PC-3 (cell line): ENCODE data around the gene RPS10. TPM values are rescaled to one million over a fixed set of nuclear protein-coding genes. Genes with fewer than 3 reads are reported as not detected.
A peak's percentile ranks its signal among the peaks of the same experiment; 100 is the strongest.

Experiments used
- ATAC-seq: fragments of 200-7000 bp; cut with Tn5 transposase; 2 replicates; pipeline ENCODE4 v1.9.1; 2020; ENCODE audit warnings: mild to moderate bottlenecking, moderate library complexity
- BruUV-seq: library from RNA; stranded (reverse); fragments of 400-500 nt; replicated peaks from 2 replicates; lab custom pipeline; 2021; lab: Mats Ljungman, UMichigan
- CTCF ChIA-PET: fragments of 300-600 bp; sonication (Branson Sonifier 250); formaldehyde crosslinking; loops from one replicate; lab custom pipeline; 2022; ENCODE audit warnings: antibody characterized with exemption; lab: Charles Lee
- POLR2A ChIA-PET: fragments of 300-600 bp; sonication (Branson Sonifier 250); formaldehyde crosslinking; loops from one replicate; lab custom pipeline; 2022; ENCODE audit warnings: antibody characterized with exemption; ENCODE audit not compliant: unreplicated experiment; lab: Charles Lee
- DNase-seq: peaks from one replicate; pipeline ENCODE4 v3.0.0-alpha.2; 2015
- H2AFZ ChIP-seq: fragments of 300-600 bp; sonication (generic); 2 replicates; pipeline ENCODE4 v1.6.0; 2016; ENCODE audit warnings: antibody characterized with exemption, low read length
- H3F3A ChIP-seq: fragments of 300-600 bp; sonication (generic); one replicate; pipeline ENCODE4 v1.6.0; 2017; ENCODE audit warnings: antibody characterized with exemption, low read length, control low read depth, mild to moderate bottlenecking; ENCODE audit not compliant: unreplicated experiment
- H3K27ac ChIP-seq: fragments of 300-600 bp; sonication (generic); 2 replicates; pipeline ENCODE4 v1.5.1; 2016; ENCODE audit warnings: mild to moderate bottlenecking, low read length
- H3K27me3 ChIP-seq: fragments of 300-600 bp; sonication (generic); 2 replicates; pipeline ENCODE4 v1.6.1; 2016; ENCODE audit warnings: low read length, mixed read lengths
- H3K36me3 ChIP-seq: fragments of 300-600 bp; sonication (generic); 2 replicates; pipeline ENCODE4 v1.6.1; 2016; ENCODE audit warnings: low read depth, mixed run types, low read length, mixed read lengths
- H3K4me1 ChIP-seq: fragments of 300-600 bp; sonication (generic); 2 replicates; pipeline ENCODE4 v1.5.1; 2016; ENCODE audit warnings: low read length; ENCODE audit not compliant: insufficient read depth
- H3K4me2 ChIP-seq: fragments of 300-600 bp; sonication (generic); 2 replicates; pipeline ENCODE4 v1.6.0; 2016; ENCODE audit warnings: low read length
- H3K4me3 ChIP-seq: fragments of 300-600 bp; sonication (generic); 2 replicates; pipeline ENCODE4 v1.5.1; 2016; ENCODE audit warnings: mild to moderate bottlenecking, low read length, mixed read lengths
- H3K79me2 ChIP-seq: fragments of 300-600 bp; sonication (generic); 2 replicates; pipeline ENCODE4 v1.6.1; 2017; ENCODE audit warnings: low read length, mixed read lengths
- H3K9ac ChIP-seq: fragments of 300-600 bp; sonication (generic); 2 replicates; pipeline ENCODE4 v1.6.0; 2016; ENCODE audit warnings: mild to moderate bottlenecking, low read length
- H3K9me2 ChIP-seq: fragments of 300-600 bp; sonication (generic); replicated peaks from 2 replicates; pipeline ENCODE4 v1.6.1; 2016; ENCODE audit warnings: mixed run types, low read length, mixed read lengths
- H3K9me3 ChIP-seq: fragments of 300-600 bp; sonication (generic); 2 replicates; pipeline ENCODE4 v1.6.1; 2016; ENCODE audit warnings: low read length, mixed read lengths
- H4K20me1 ChIP-seq: fragments of 300-600 bp; sonication (generic); 2 replicates; pipeline ENCODE4 v1.6.1; 2016; ENCODE audit warnings: low read length, mixed read lengths
- EZH2 ChIP-seq: fragments of 300-600 bp; sonication (generic); IDR thresholded peaks from one replicate; pipeline ENCODE4 v1.6.1; 2017; ENCODE audit warnings: antibody characterized with exemption, mild to moderate bottlenecking, low read length; ENCODE audit not compliant: unreplicated experiment
- EZH2phosphoT487 ChIP-seq: fragments of 300-600 bp; sonication (generic); IDR thresholded peaks from 2 replicates; pipeline ENCODE4 v1.6.1; 2018; ENCODE audit warnings: mild to moderate bottlenecking, antibody characterized with exemption, low read length, borderline replicate concordance
- intact Hi-C: fragments of 100-400 bp; cut with micrococcal nuclease; formaldehyde crosslinking; loops from 2 replicates; pipeline ENCODE4 v1.9.0; 2023
- total RNA-seq: library from RNA; depleted of rRNA; stranded (reverse); fragments of >200 nt; gene quantifications from 2 replicates; pipeline ENCODE4 v1.2.3, GENCODE V29; 2014
- TF ChIP-seq, protein P1 (sequence below): fragments of 300-600 bp; sonication (generic); conservative IDR thresholded peaks from 2 replicates; pipeline ENCODE4 v1.5.1; 2017; ENCODE audit warnings: antibody characterized with exemption, low read depth, mild to moderate bottlenecking, low read length

The RPS10 gene
- total RNA-seq, 1 experiment from 2014 or later: 3,060 TPM

DNA sequence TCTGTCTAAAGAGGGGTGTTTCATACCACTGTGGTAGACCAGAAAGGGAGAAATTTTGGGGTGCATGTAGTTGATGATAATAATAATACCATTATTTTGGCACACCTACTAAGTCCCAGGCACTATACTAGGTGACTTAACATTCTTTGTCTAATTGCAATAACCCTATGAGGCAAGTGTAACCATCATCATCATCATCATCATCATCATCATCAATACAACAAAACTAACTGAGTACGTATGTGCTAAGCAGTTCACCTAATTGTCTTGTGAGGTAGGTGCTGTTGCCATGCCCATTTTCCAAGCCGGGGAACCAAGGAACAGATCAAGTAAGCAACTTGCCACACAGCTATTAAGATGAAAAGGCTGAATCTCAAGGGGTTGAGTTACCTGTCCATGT lies 37.4 kb upstream of the RPS10 start:
- no TSS peak for BruUV-seq
- CTCF ChIA-PET: interaction anchor here (1.4 kb wide), 1 partner anchor 146 kb away, joined by 4 read pairs; no protein-coding TSS in a partner anchor
- intact Hi-C loops: no loop called here

DNA sequence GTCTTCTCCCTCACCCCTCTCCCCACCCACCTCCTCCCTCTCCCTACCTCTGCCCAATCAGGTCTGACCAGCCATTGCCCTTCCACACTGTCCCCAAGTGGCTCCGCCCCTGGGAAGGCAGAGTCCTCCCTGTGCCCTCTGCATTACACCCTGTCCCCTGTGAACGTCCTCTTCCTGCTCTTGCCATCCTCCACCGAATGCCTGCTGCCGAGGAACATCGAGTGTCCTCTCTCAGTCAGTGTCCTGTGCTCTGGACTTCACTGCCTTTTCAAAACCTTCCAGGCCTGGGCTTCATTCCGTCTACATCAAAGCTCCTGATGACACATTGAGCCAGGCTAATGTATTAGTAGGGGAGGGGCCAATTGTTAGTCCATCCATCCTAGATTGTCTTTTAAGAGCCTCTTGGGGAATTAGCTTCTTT lies 36.7 kb upstream of the RPS10 start:
- H3F3A ChIP-seq: no peaks in the 10 kb centered on the region
- H3K36me3 ChIP-seq: no peaks in the 10 kb centered on the region
- POLR2A ChIA-PET: no interaction called here
- H2AFZ ChIP-seq: peak overlapping the region; percentile 87
- no peaks in the 10 kb centered on the region for H4K20me1 ChIP-seq
- CTCF ChIA-PET: interaction anchor here (1.4 kb wide), 1 partner anchor 147 kb away, joined by 4 read pairs; no protein-coding TSS in a partner anchor
- H3K9me2 ChIP-seq: no peaks in the 10 kb centered on the region
- TF ChIP-seq, protein P1, sequence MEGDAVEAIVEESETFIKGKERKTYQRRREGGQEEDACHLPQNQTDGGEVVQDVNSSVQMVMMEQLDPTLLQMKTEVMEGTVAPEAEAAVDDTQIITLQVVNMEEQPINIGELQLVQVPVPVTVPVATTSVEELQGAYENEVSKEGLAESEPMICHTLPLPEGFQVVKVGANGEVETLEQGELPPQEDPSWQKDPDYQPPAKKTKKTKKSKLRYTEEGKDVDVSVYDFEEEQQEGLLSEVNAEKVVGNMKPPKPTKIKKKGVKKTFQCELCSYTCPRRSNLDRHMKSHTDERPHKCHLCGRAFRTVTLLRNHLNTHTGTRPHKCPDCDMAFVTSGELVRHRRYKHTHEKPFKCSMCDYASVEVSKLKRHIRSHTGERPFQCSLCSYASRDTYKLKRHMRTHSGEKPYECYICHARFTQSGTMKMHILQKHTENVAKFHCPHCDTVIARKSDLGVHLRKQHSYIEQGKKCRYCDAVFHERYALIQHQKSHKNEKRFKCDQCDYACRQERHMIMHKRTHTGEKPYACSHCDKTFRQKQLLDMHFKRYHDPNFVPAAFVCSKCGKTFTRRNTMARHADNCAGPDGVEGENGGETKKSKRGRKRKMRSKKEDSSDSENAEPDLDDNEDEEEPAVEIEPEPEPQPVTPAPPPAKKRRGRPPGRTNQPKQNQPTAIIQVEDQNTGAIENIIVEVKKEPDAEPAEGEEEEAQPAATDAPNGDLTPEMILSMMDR: no peak
- TF ChIP-seq EZH2phosphoT487: no peak
- TF ChIP-seq EZH2: no peak
- intact Hi-C loops: no loop called here
- H3K4me1 ChIP-seq: peaks cover 20% of the 10 kb centered on the region; the same call in 1 of the 2 replicates
- no peak overlapping the region for H3K9ac ChIP-seq
- H3K4me2 ChIP-seq: peak overlapping the region; percentile 67
- no peaks in the 10 kb centered on the region for H3K79me2 ChIP-seq
- H3K27ac ChIP-seq: no peak overlapping the region
- DNase-seq (peak; percentile 75), ATAC-seq (peak; percentile 84)
- peak overlapping the region; percentile 23; the same call in 1 of the 2 replicates for H3K4me3 ChIP-seq
- no peaks in the 10 kb centered on the region for H3K9me3 ChIP-seq
- no peaks in the 10 kb centered on the region for H3K27me3 ChIP-seq
- no TSS peak for BruUV-seq

More for the DNA sequence above, 37.4 kb upstream of the RPS10 start:
- Histone ChIP-seq H3K79me2 (no peaks in the 10 kb centered on the region), H3K4me2 (no peak overlapping the region), H3K9me3 (no peaks in the 10 kb centered on the region), H3K27me3 (no peaks in the 10 kb centered on the region), H3K9me2 (no peaks in the 10 kb centered on the region), H3K36me3 (no peaks in the 10 kb centered on the region), H4K20me1 (no peaks in the 10 kb centered on the region), H2AFZ (no peak overlapping the region), H3K27ac (no peak overlapping the region), H3K9ac (no peak overlapping the region), H3K4me3 (no peak overlapping the region), H3K4me1 (peaks cover 20% of the 10 kb centered on the region; the same call in 1 of the 2 replicates), H3F3A (no peaks in the 10 kb centered on the region)
- DNase-seq (no peak), ATAC-seq (no peak)
- no peak for TF ChIP-seq EZH2phosphoT487
- TF ChIP-seq EZH2: no peak
- TF ChIP-seq, protein P1: no peak
- POLR2A ChIA-PET: no interaction called here

DNA sequence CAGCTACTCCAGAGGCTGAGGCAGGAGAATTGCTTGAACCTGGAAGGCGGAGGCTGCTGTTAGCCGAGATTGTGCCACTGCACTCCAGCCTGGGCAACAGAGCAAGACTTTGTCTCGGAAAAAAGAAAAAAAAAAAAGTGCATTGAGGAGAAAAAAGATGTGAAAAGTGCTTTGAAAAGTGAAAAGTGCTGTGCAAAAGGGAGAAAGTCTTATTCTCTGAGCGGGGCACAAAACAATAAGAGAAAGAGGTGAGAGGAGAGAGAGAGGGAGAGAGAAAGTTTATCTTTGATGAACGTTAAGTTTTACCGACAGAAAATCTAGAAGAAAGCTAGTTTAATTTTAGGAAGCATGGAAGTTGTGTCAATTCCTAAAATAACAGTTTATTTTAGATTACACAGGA lies 36.1 kb upstream of the RPS10 start:
- Histone ChIP-seq H3K36me3 (no peaks in the 10 kb centered on the region), H3K9ac (no peak overlapping the region), H3K79me2 (no peaks in the 10 kb centered on the region), H3K4me2 (peak overlapping the region; percentile 67), H3F3A (no peaks in the 10 kb centered on the region), H3K9me3 (no peaks in the 10 kb centered on the region), H3K9me2 (no peaks in the 10 kb centered on the region), H2AFZ (peak overlapping the region; percentile 87), H3K4me3 (no peak overlapping the region), H3K4me1 (peaks cover 20% of the 10 kb centered on the region; the same call in 1 of the 2 replicates), H4K20me1 (no peaks in the 10 kb centered on the region), H3K27ac (no peak overlapping the region), H3K27me3 (no peaks in the 10 kb centered on the region)
- ATAC-seq (no peak), DNase-seq (no peak)
- TF ChIP-seq EZH2phosphoT487 (no peak), EZH2 (no peak)
- TF ChIP-seq, protein P1: no peak
- ChIA-PET POLR2A (no interaction called here), CTCF (interaction anchor here (1.4 kb wide), 1 partner anchor 147 kb away, joined by 4 read pairs; no protein-coding TSS in a partner anchor)
- intact Hi-C loops: no loop called here
- BruUV-seq: no TSS peak
